HG02981 (cell line): ENCODE measurements around the gene MEIS1.

Experiments
- ATAC-seq: cut with Tn5 transposase; IDR thresholded peaks from one replicate; pipeline ENCODE4 v1.9.1; 2021; ENCODE audit warnings: mild to moderate bottlenecking, moderate library complexity; ENCODE audit not compliant: unreplicated experiment

The MEIS1 gene

GRCh38 chr2:66578054-66578686 is 143.2 kb downstream of the MEIS1 start:
- no peak for ATAC-seq

GRCh38 chr2:66578687-66579106 is 143.8 kb downstream of the MEIS1 start:
- ATAC-seq, result no peak

DNA sequence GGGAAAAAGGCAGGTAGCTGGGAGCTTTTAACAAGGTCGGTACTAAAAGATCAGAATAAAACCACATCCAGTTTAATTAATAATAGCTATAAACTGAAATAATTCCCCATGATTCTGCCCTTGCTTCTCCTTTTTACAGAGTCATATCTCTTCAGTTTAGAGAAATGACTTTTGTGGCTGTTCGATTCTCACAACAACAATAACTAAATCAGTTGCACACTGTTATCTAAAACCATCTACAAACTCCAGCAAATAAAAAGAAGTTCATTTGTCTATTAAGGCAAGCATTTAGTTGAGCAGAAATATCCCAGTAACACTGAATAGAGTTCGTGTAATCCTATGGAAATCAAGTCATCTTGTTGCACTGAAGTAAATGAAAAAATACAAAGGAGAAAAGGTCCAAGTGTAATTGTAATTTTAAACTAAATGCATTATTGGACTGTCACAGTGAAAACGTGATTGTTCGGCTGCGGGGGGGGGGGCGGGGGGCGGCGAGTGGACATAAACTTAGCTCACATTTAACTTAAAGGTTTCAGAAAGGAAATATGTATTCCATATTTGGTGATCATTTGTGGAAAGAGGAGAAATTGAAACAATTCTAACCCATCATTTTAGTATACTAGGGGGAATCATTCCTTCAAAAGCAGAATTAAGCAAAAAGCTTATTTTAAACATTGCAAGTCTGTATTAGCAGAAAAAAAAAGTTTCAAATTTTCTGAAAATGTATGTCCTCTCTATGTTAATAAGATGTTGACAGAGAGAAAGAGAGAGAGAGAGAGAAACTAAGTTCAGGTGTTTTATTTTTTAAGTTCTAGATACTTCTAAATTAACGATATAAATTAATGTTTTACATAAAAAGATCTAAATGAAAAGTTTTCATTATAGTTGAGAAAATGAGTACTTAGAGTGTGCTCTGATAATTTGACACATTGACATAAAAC is 144.5 kb downstream of the MEIS1 start:
- ATAC-seq, result no peak

DNA sequence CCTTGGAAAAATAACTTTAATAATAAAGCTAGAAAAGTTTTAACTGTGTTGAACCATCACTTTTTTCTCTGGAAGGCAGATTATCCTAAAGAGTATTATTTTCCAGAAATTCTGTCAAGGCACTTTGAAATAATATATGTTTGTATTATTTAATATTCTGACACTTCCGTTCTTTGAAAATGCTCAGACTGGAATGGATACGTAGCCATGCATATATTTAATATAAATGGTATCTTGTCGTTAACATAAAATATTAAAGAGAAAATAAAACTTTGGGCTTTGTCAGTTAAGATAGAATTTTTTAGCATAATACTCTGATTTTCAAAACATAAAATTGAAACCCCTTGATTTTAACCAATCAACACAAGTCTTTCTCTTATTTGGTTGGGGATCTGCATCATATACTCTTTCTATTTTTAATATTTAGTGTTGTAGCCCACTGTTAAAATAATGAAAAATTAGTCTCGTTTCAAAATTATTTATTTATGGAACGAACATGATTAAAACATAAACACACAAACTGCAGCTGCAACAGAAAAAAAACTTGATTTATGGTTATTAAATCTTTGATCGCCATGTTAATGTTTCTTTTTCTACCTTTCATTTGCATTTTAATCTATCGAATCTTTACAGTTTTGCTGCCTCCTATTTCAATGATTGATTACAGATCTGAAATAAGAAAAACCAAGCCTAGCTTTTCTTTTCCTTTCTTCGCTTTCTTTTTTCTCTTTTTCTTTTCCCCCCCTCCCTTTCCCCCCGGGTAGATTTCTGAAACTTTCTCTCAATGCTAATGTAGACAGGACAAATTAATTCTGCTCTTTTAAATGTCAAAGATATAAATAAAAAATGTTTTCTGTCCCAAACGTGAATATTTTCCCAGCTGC is 145.5 kb downstream of the MEIS1 start:
- no peak for ATAC-seq

- ATAC-seq, result no peak
Measured at GRCh38 chr2:66581339-66582103, 146.6 kb downstream of the MEIS1 start.

DNA sequence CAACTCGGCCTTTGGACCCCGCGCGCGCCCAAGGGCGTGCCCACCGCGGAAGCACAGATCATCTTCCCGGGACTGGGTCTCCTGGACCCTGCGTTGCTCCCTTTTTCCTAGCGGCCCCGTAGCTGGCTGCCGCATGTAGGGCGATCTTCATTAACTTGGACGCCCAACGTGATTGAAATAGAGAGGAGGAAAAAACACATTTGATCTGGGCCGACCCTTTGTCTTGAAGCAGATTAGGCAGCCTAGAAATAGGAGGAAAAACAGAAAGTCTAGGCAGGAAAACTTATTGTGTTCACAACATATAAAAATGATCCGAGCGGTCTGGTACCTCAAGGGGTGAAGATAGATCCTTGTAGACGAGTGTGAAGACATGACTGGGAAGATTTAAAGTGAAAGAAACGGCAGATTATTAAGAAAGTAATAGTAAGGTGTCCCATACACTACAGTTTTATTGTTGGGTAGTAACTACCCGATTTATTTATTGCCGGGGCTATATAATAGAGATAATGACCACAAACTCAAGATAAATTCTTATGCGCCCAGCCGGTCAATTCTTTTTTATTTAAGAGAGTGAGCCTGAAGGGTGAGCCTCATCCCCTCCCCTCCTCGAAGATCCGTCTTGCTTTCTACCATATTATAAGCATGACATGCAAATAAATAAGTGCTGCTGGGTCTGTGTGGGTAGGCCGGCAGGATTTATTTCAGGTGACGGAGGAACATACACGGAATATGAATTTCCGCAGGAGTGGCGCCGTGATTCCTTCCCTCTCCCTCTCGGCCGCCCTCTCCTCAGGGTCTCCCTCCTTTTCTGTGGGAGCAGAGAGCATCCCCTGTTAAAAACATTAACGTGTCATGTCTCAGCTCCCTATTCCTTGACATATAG is 147.4 kb downstream of the MEIS1 start:
- no peak for ATAC-seq

DNA sequence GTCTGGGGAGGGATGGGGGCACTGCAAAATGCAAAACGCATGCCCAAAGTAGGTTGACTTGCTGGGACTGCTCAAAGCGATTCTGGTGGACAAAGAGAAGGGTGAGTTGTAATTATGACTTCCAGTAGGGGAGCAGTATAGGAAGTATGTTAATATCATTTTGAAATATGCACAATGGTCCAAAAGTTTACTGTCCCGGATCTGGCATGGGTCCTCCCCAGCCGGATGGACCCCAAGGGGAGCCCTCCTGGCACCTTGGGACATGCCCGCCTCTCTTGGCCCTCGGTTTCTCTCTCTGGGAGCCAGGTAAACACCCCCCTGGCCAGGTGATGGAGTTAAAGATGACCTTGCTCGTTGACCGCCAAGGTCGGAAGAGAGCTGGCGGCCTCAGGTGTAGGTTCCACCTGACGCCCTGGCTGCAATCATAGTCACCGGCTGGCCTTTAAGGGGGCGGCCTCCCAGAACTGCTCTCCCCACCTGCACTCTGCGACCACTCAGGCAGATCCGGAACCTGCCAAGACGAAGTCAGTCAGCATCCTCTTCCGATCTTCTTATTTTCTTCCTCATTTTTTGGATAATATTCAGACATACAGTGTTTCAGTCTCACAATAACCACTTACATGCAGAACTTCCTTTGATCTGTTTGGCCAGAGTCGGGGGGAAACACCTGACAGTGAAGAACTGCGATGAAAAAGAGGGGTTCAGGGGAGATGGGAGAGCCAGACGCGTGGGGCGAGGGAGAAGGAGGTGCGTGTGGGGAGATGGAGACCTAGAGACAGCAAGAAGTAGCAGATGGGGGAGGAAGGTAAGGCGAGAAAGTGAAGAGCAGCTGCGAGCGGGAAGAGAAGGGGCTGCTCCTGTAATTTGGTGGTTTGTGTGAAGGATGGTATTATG is 148.3 kb downstream of the MEIS1 start:
- no peak for ATAC-seq

DNA sequence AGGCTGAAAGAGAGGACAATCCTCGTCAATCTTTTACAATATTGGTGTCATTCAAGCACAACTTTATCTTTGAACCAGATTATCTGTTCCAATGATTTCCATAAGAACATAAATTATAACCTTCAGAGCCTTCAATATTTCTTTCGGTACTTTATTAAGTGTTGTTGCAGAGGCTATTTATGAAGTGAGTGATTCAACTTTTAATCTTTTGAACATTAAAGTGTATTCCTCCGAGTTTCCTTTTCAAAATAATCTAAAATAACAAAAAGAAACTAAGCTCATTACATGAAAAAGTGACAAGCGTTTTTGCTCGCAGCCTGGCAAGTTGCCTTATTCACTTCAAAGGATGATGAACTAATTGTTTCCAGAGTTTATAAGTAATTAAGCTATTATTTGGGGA is 149.0 kb downstream of the MEIS1 start:
- ATAC-seq, result no peak

GRCh38 chr2:66585587-66585986 is 150.7 kb downstream of the MEIS1 start:
- ATAC-seq, result no peak

DNA sequence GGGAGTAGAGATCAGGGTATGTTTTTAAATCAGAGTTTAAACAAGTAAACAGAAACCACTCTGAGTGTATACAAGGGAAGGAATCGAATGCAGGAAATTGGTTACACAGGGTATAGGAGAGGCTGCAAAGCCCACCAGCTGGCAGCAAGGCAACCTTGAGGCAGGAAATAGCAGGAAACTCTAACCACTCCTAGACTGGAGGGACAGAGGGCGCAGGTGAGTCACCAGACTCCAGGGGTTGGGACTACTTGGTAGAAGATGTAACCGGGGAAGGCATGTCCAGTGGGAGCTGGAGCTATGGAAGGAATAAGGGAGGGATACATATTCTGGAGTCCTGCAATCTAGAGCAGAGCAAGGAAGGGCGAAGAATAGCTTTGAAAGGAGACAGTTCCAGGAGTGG is 152.3 kb downstream of the MEIS1 start:
- ATAC-seq, result no peak

DNA sequence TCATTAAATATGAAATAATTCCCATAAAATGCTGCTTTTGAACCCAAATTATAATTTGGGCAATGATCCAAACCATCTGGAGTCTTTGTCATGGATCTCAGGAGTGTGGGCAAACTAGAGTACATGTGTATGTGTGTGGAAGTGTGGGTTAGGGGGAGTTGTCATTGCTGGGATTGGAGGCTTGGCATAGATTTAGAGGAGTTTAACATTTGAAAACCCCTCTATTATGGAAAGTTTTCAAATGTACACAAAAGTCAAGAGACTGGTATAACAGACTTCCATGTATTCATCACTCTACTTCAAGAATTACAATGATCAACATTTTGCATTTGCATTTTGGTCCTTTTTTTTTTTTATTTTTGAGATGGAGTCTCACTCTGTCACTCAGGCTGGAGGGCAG is 159.1 kb downstream of the MEIS1 start:
- no peak for ATAC-seq

DNA sequence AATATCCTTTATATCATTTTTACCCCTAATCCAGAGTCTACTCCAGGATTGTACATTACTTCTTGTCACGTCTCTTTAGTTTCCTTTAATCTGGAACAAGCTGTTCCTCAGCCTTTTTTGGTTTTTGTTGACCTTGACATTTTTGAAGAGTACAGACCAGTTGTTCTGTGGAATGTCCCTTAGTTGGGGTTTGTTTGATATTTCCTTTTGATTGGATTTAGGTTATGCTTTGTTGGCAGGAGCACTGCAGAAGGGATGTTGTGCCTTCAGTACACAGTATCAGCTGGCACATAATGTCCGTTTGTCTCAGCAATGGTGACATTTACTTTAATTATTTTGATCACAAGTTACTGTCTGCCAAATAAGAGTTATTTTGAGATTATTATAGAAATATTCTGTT is 160.6 kb downstream of the MEIS1 start:
- ATAC-seq, result no peak

DNA sequence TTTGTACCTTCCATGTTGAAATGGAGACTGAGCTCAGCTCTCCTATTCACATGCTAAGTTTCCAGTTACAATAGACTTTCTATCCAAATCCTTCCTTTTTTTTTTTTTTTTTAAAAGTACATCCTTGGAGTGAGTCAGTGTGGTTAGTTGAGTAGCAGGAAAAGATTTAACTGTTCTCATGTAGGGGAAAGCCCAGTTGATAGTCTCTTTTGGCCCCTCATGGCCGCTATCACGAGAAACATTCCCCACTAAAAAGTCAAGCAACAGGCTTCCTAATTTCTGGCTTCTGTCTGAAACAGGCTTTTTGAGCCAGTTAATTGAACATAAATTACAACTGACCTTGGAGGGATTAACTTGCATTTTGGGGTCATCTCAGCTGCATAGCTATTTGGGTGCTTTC is 161.3 kb downstream of the MEIS1 start:
- ATAC-seq, result no peak

DNA sequence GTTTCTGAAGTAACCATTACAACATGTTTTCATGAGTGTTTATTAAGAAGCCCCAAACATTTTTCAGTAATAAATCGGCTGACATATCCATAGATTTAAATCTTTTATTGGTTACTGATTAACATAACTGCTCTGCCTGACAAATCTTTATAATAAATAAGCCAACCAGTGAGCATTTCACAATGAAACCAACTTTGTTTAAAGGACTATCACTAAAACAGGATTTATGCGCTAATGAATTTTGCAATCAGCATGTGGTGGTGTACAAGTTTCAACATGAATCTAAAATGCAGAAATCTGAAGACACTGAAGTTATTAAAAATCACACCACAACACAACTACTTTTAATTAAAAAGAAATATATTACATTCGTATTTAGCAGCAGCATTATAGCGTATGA is 166.7 kb downstream of the MEIS1 start:
- ATAC-seq, result no peak

GRCh38 chr2:66602341-66602740 is 167.4 kb downstream of the MEIS1 start:
- ATAC-seq, result no peak

DNA sequence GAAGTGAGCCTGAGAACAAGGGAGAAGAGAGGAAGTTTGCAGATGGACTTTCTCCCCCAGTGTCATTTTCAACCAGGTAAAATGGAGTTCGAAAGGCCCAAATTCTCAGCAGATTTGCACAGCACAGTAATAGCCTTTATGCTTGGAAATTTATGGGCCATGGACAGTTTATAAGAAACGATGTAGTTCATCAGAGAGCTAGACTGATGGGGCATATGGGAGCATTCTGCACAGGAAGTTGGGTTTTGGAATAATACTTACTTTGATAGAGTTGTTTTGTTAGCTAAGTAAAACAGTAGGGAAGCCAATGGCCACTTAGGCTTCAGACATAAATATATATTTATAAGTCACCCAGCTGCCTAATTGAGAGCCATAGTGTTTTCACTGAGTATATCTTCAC is 169.4 kb downstream of the MEIS1 start:
- ATAC-seq, result no peak

DNA sequence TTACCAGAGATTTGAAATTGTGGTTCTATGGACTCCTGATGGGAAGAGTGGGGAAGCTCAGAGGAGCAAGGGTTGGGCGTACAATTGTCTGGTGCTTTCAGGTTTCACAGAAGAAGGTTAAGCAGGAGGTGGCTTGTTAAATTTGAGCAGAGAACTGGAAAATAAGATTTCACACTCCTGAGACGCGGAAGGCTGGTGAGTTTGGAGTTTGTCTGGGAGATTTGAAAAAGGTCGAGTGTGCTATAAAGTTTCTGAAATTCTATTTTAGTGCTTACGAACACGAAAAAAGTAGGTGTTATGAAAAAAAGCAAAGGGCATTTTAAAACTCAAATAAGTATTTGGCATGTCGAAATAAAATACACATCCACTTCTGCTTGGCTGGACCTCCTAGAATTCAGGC is 170.1 kb downstream of the MEIS1 start:
- ATAC-seq, result no peak

GRCh38 chr2:66607152-66607551 is 172.2 kb downstream of the MEIS1 start:
- no peak for ATAC-seq
